CD4-positive, alpha-beta T cell (primary cell): Measurements from ENCODE around the gene ALG1L2. TPM values are rescaled to one million over a fixed set of nuclear protein-coding genes. Genes with fewer than 3 reads are reported as not detected.
"Not testable (repeated sequence)": the region's sequence is repeated elsewhere in the genome, so short reads cannot be mapped to it uniquely, and the experiment has no call there.

Experiments
- ATAC-seq: fragments of 200-7000 bp; cut with Tn5 transposase; one replicate; pipeline ENCODE4 v1.10.0; 2022; ENCODE audit warnings: mild to moderate bottlenecking; ENCODE audit not compliant: poor library complexity
- CTCF ChIA-PET: fragments of 350-600 bp; sonication (Branson Sonifier 250); formaldehyde crosslinking; loops from one replicate; lab custom pipeline; 2021; ENCODE audit warnings: antibody characterized with exemption, inconsistent platforms; lab: Charles Lee
- POLR2A ChIA-PET: fragments of 350-600 bp; sonication (Branson Sonifier 250); formaldehyde crosslinking; loops from one replicate; lab custom pipeline; 2021; ENCODE audit warnings: antibody characterized with exemption, inconsistent platforms; lab: Charles Lee
- DNase-seq, 14 experiments: peaks; one replicate each; pipeline ENCODE4 v3.0.0-alpha.2; 2013 to 2020; ENCODE audit warnings: mixed read lengths in 2 of 14
- H3K27ac ChIP-seq, 2 donors: one replicate each; pipeline versions ENCODE4 v1.5.1 to v1.7.0; 2013; ENCODE audit warnings: low read length in 2 of 2, low read depth in 1 of 2, mild to moderate bottlenecking in 1 of 2
- H3K27me3 ChIP-seq, 2 experiments: 1 replicate in 1 of 2; 2 replicates in 1 of 2; pipeline versions ENCODE4 v1.6.1 to v1.7.0; 2013; ENCODE audit warnings: low read length in 2 of 2, control low read depth in 1 of 2, mild to moderate bottlenecking in 1 of 2, moderate library complexity in 1 of 2; ENCODE audit not compliant: insufficient read depth in 2 of 2, control insufficient read depth in 1 of 2
- H3K36me3 ChIP-seq: one replicate; pipeline ENCODE4 v1.6.1; 2013; ENCODE audit warnings: low read length, control low read depth; ENCODE audit not compliant: insufficient read depth
- H3K4me1 ChIP-seq: one replicate; pipeline ENCODE4 v1.6.1; 2013; ENCODE audit warnings: low read length, control low read depth; ENCODE audit not compliant: insufficient read depth
- H3K4me3 ChIP-seq: one replicate; pipeline ENCODE4 v1.5.1; 2013; ENCODE audit warnings: mild to moderate bottlenecking, low read length, moderate library complexity
- H3K9me3 ChIP-seq, 2 experiments: 1 replicate in 1 of 2; 2 replicates in 1 of 2; pipeline versions ENCODE4 v1.6.1 to v1.7.0; 2013; ENCODE audit warnings: low read length in 2 of 2, mild to moderate bottlenecking in 2 of 2, control low read depth in 1 of 2, moderate library complexity in 1 of 2; ENCODE audit not compliant: control insufficient read depth in 1 of 2, insufficient read depth in 1 of 2
- H3K27ac Mint-ChIP-seq: one replicate; pipeline ENCODE4 v1.8.0; 2020; ENCODE audit warnings: mixed read lengths
- H3K27me3 Mint-ChIP-seq: one replicate; pipeline ENCODE4 v1.8.0; 2021; ENCODE audit warnings: mixed read lengths
- H3K36me3 Mint-ChIP-seq: one replicate; pipeline ENCODE4 v1.8.0; 2021; ENCODE audit warnings: low read depth, mixed read lengths
- H3K4me1 Mint-ChIP-seq: one replicate; pipeline ENCODE4 v1.8.0; 2021; ENCODE audit warnings: low read depth, mixed read lengths
- H3K4me3 Mint-ChIP-seq: one replicate; pipeline ENCODE4 v1.8.0; 2020; ENCODE audit warnings: mild to moderate bottlenecking, mixed read lengths
- H3K9me3 Mint-ChIP-seq: one replicate; pipeline ENCODE4 v1.8.0; 2020; ENCODE audit warnings: mixed read lengths
- CTCF ChIP-seq: fragments of 200-600 bp; IDR thresholded peaks from one replicate; pipeline ENCODE4 v1.8.0; 2022; ENCODE audit warnings: antibody characterized with exemption, mild to moderate bottlenecking
- intact Hi-C, 2 experiments: fragments of 100-400 bp; cut with DNase I in 1 of 2; cut with micrococcal nuclease in 1 of 2; formaldehyde crosslinking; loops; one replicate each; pipeline versions ENCODE4 v1.15.1 to v1.9.0; 2023 to 2025; cut with DNase I, micrococcal nuclease
- total RNA-seq, 174 experiments: library from RNA in 2 of 174; stranded (reverse) in 2 of 174; gene quantifications; one replicate each; pipeline ENCODE4 v1.2.3 and lab custom pipeline; 2021 to 2026

The ALG1L2 gene
- total RNA-seq, 2 experiments from 2014 or later, result 0.80 TPM; not detected in 1

- DNase-seq, H3K9me3 ChIP-seq, H3K9me3 Mint-ChIP-seq, H3K27ac Mint-ChIP-seq, CTCF ChIA-PET, H3K36me3 ChIP-seq, H3K4me1 ChIP-seq, H3K27me3 Mint-ChIP-seq, H3K27ac ChIP-seq, POLR2A ChIA-PET, H3K4me3 ChIP-seq, ATAC-seq, H3K36me3 Mint-ChIP-seq, H3K27me3 ChIP-seq: not testable (repeated sequence)
- Mint-ChIP-seq H3K4me3 (peak overlapping the region; percentile 11), H3K4me1 (peaks cover 14% of the 10 kb centered on the region)
- intact Hi-C loops, result loop anchor here (5.0 to 10.0 kb wide), 3 partner anchors 84 to 783 kb away; partner anchors contain the start of gene ATP2C1 (in 1 of the 2)
These were observed 27.4 kb downstream of the ALG1L2 start for GRCh38 chr3:130108836-130109585.

- peak overlapping the region; percentile 99 for H3K4me3 Mint-ChIP-seq
These were observed 28.9 kb downstream of the ALG1L2 start for GRCh38 chr3:130110386-130111169.

GRCh38 chr3:130111185-130111864 lies 29.7 kb downstream of the ALG1L2 start:
- intact Hi-C loops, result loop anchor here in 1 of 2 experiments (5.0 kb wide), 2 partner anchors 219 to 636 kb away; partner anchors contain the start of genes PIK3R4 and TMCC1
- Histone ChIP-seq H3K4me3 (peak overlapping the region; percentile 65), H3K9me3 (no peaks in the 10 kb centered on the region), H3K4me1 (peaks cover 9% of the 10 kb centered on the region), H3K27me3 (no peaks in the 10 kb centered on the region), H3K36me3 (no peaks in the 10 kb centered on the region), H3K27ac (peak overlapping the region; percentile 67 to 95)
- DNase-seq (peak; percentile 98 to 100 (median 99)), ATAC-seq (peak; percentile 100)
- ChIA-PET CTCF (interaction anchor here (0.9 kb wide), 1 partner anchor 782 kb away, joined by 3 read pairs; no protein-coding TSS in a partner anchor), POLR2A (interaction anchor here (0.9 to 1.6 kb wide), 5 partner anchors 8 to 990 kb away, joined by 3 to 7 read pairs (median 4); partner anchors contain the start of genes ATP2C1, RAB43 and TMCC1)
- TF ChIP-seq CTCF, result no peak
- H3K9me3 Mint-ChIP-seq, result no peaks in the 10 kb centered on the region
- peaks cover 4% of the 10 kb centered on the region for H3K36me3 Mint-ChIP-seq
- peak overlapping the region; percentile 99 for H3K4me3 Mint-ChIP-seq
- peak overlapping the region; percentile 99 for H3K27ac Mint-ChIP-seq
- peaks cover 14% of the 10 kb centered on the region for H3K4me1 Mint-ChIP-seq
- H3K27me3 Mint-ChIP-seq, result no peaks in the 10 kb centered on the region

More at GRCh38 chr3:130110386-130111169, 28.9 kb downstream of the ALG1L2 start:
- H3K9me3 Mint-ChIP-seq, H3K27me3 Mint-ChIP-seq, H3K36me3 ChIP-seq, H3K9me3 ChIP-seq, ATAC-seq, H3K36me3 Mint-ChIP-seq, H3K4me1 ChIP-seq, CTCF ChIA-PET, H3K27me3 ChIP-seq: not testable (repeated sequence)
- intact Hi-C loops, result loop anchor here in 1 of 2 experiments (5.0 kb wide), 2 partner anchors 218 to 637 kb away; partner anchors contain the start of genes PIK3R4 and TMCC1
- Mint-ChIP-seq H3K4me1 (peaks cover 14% of the 10 kb centered on the region), H3K27ac (peak overlapping the region; percentile 99)
- peak in 1 of 14 experiments; percentile 19 for DNase-seq
- peak overlapping the region; percentile 65 for H3K4me3 ChIP-seq
- POLR2A ChIA-PET, result interaction anchor here (1.5 kb wide), 1 partner anchor 217 kb away, joined by 4 read pairs; the partner anchor contains the start of gene TMCC1
- H3K27ac ChIP-seq, result peak overlapping the region in 1 of 2 donors; percentile 67

- H3K36me3 Mint-ChIP-seq, H3K9me3 Mint-ChIP-seq, H3K27me3 ChIP-seq, H3K4me1 ChIP-seq, H3K27me3 Mint-ChIP-seq, H3K9me3 ChIP-seq, H3K36me3 ChIP-seq: not testable (repeated sequence)
- peak overlapping the region; percentile 67 to 95 for H3K27ac ChIP-seq
- ATAC-seq (peak; percentile 55), DNase-seq (peak; percentile 95 to 100 (median 99))
- Mint-ChIP-seq H3K4me3 (peak overlapping the region; percentile 99), H3K27ac (peak overlapping the region; percentile 99), H3K4me1 (peaks cover 14% of the 10 kb centered on the region)
- ChIA-PET POLR2A (interaction anchor here (0.9 to 1.6 kb wide), 5 partner anchors 9 to 990 kb away, joined by 3 to 7 read pairs (median 4); partner anchors contain the start of genes ATP2C1, RAB43 and TMCC1), CTCF (interaction anchor here (0.9 kb wide), 1 partner anchor 781 kb away, joined by 3 read pairs; no protein-coding TSS in a partner anchor)
- intact Hi-C loops, result loop anchor here in 1 of 2 experiments (5.0 kb wide), 2 partner anchors 220 to 635 kb away; partner anchors contain the start of genes PIK3R4 and TMCC1
- H3K4me3 ChIP-seq, result peak overlapping the region; percentile 65
These were observed 30.5 kb downstream of the ALG1L2 start for GRCh38 chr3:130111865-130112747.

GRCh38 chr3:130112748-130113073 lies 31.1 kb downstream of the ALG1L2 start:
- POLR2A ChIA-PET, result interaction anchor here (1.6 kb wide), 1 partner anchor 67 kb away, joined by 7 read pairs; no protein-coding TSS in a partner anchor

More at GRCh38 chr3:130112748-130113073, 31.1 kb downstream of the ALG1L2 start:
- H3K4me3 ChIP-seq, result peak overlapping the region; percentile 65
- intact Hi-C loops, result loop anchor here in 1 of 2 experiments (5.0 kb wide), 2 partner anchors 220 to 635 kb away; partner anchors contain the start of genes PIK3R4 and TMCC1
- H3K4me1 Mint-ChIP-seq, result peaks cover 14% of the 10 kb centered on the region
- H3K4me1 ChIP-seq, H3K36me3 ChIP-seq, ATAC-seq, H3K9me3 Mint-ChIP-seq, H3K27me3 ChIP-seq, H3K27me3 Mint-ChIP-seq, H3K36me3 Mint-ChIP-seq, CTCF ChIA-PET, H3K9me3 ChIP-seq: not testable (repeated sequence)
- peak overlapping the region; percentile 29 to 60 for H3K27ac ChIP-seq
- H3K27ac Mint-ChIP-seq, result peak overlapping the region; percentile 99
- DNase-seq, result peak in 1 of 14 experiments; percentile 3
- H3K4me3 Mint-ChIP-seq, result peak overlapping the region; percentile 99
